Breast epithelium (tissue), 3 donors: Measurements from ENCODE around the gene THRAP3.

Source experiments
- POLR2A ChIP-seq: fragments of 450-650 bp; IDR thresholded peaks from one replicate; pipeline ENCODE4 v1.6.1; 2016; ENCODE audit warnings: antibody characterized with exemption, mild to moderate bottlenecking, moderate library complexity
- POLR2AphosphoS5 ChIP-seq, 3 donors: sonication (generic); formaldehyde crosslinking; IDR thresholded peaks; one replicate each; pipeline ENCODE4 v1.6.1; 2017; ENCODE audit warnings: antibody characterized with exemption in 3 of 3
- TF ChIP-seq, protein P1 (sequence below), 3 donors: fragments of 450-650 bp; IDR thresholded peaks; one replicate each; pipeline ENCODE4 v1.5.1; 2016 to 2017; ENCODE audit warnings: antibody characterized with exemption in 3 of 3, mild to moderate bottlenecking in 3 of 3, moderate library complexity in 3 of 3

DNA sequence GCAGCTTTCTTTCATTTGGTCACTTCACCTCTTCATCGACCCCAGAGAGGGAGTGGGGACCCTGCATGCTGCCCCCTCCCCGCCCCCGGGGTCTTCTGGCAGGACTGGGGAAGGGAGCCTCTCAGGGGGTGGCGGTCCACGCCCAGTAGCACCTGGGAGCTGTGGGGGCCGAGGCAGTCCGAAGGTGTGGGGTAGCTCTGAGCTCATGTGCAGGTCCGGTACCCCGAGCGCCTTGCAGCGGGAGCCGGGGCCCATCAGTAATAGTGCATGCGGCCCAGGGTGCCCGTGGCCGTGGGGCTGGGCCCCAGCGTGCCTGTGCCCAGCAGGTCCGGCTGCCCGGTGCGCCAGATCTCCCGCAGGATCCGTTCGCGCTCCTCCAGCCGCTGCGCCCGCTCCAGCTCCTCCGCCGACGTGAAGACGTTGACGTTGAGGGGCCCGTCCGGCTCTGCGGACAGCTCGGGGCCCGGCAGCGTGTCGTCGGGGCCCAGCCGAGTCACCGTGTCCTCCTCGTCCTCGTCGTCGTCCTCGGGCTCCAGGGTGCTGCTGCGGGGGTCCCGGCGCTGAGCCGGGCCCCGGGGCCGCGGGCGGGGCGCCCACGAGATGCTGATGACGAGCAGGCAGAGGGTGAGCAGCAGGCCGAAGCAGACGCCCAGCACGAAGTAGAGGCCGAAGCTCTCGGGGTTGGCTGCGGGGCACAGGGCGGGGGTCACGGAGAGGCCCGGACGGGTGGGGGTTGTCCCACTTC, 98.0 kb downstream of the THRAP3 start:
- TF ChIP-seq, protein P1, sequence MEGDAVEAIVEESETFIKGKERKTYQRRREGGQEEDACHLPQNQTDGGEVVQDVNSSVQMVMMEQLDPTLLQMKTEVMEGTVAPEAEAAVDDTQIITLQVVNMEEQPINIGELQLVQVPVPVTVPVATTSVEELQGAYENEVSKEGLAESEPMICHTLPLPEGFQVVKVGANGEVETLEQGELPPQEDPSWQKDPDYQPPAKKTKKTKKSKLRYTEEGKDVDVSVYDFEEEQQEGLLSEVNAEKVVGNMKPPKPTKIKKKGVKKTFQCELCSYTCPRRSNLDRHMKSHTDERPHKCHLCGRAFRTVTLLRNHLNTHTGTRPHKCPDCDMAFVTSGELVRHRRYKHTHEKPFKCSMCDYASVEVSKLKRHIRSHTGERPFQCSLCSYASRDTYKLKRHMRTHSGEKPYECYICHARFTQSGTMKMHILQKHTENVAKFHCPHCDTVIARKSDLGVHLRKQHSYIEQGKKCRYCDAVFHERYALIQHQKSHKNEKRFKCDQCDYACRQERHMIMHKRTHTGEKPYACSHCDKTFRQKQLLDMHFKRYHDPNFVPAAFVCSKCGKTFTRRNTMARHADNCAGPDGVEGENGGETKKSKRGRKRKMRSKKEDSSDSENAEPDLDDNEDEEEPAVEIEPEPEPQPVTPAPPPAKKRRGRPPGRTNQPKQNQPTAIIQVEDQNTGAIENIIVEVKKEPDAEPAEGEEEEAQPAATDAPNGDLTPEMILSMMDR (IDR thresholded peaks at IDR 0.05): no peak
- no peak for TF ChIP-seq POLR2A
- no peak for TF ChIP-seq POLR2AphosphoS5 (IDR thresholded peaks at IDR 0.05)
